GM19438 (cell line): ENCODE data around the gene TAF13.
A peak's percentile ranks its signal among the peaks of the same experiment; 100 is the strongest.

Source experiments
- ATAC-seq: cut with Tn5 transposase; IDR thresholded peaks from one replicate; pipeline ENCODE4 v1.9.1; 2021; ENCODE audit warnings: low read depth; ENCODE audit not compliant: unreplicated experiment

The TAF13 gene

GRCh38 chr1:109075531-109076490 is at the start of gene TAF13:
Gene TAF13 (minus strand): TSS chr1:109076003. CDS start chr1:109075947, 56 bp downstream.
- peak; percentile 99 for ATAC-seq

- ATAC-seq, result no peak
Measured at GRCh38 chr1:109120356-109120755, 44.6 kb upstream of the TAF13 start.

- ATAC-seq, result no peak
Measured at GRCh38 chr1:109118089-109118488, 42.3 kb upstream of the TAF13 start.

- ATAC-seq, result no peak
Measured at GRCh38 chr1:109116286-109116685, 40.5 kb upstream of the TAF13 start.

GRCh38 chr1:109115685-109116084 is 39.9 kb upstream of the TAF13 start:
- no peak for ATAC-seq

GRCh38 chr1:109114342-109114674 is 38.5 kb upstream of the TAF13 start:
- no peak for ATAC-seq

GRCh38 chr1:109113590-109114341 is 38.0 kb upstream of the TAF13 start, which contains the start of gene ELAPOR1:
Gene ELAPOR1 (plus strand): TSS chr1:109114115. CDS start chr1:109114184, 69 bp downstream.
- ATAC-seq, result peak; percentile 61

- ATAC-seq, result peak; percentile 58
Measured at GRCh38 chr1:109112652-109113285, 37.0 kb upstream of the TAF13 start.

- ATAC-seq, result peak; percentile 49
Measured at GRCh38 chr1:109112056-109112651, 36.4 kb upstream of the TAF13 start.

GRCh38 chr1:109111386-109112055 is 35.7 kb upstream of the TAF13 start:
- ATAC-seq, result no peak

- no peak for ATAC-seq
Measured at GRCh38 chr1:109109906-109110305, 34.1 kb upstream of the TAF13 start.

- ATAC-seq, result no peak
Measured at GRCh38 chr1:109107785-109108184, 32.0 kb upstream of the TAF13 start.

- no peak for ATAC-seq
Measured at GRCh38 chr1:109105881-109106280, 30.1 kb upstream of the TAF13 start.

GRCh38 chr1:109104364-109105151 is 28.8 kb upstream of the TAF13 start:
- no peak for ATAC-seq

- ATAC-seq, result peak; percentile 94
Measured at GRCh38 chr1:109099938-109100773, 24.4 kb upstream of the TAF13 start.

GRCh38 chr1:109096120-109096519 is 20.3 kb upstream of the TAF13 start:
- no peak for ATAC-seq

- ATAC-seq, result no peak
Measured at GRCh38 chr1:109095631-109096030, 19.8 kb upstream of the TAF13 start.

- ATAC-seq, result no peak
Measured at GRCh38 chr1:109094871-109095270, 19.1 kb upstream of the TAF13 start.
